Measurements from ENCODE around the gene ATG101.

GRCh38 chr12:52079576-52080402, 10.0 kb downstream of the ATG101 start, which contains the start of gene SMIM41:
- no peak for TF ChIP-seq CTCF (conservative IDR thresholded peaks at IDR 0.05)
- TF ChIP-seq EZH2 (IDR thresholded peaks at IDR 0.05; ENCODE audit: low read depth): no peak

Data from PC-9 (cell line).